Colonic mucosa (tissue), 4 donors: ENCODE data around the gene NFKBIB. TPM values are rescaled to one million over a fixed set of nuclear protein-coding genes. Genes with fewer than 3 reads are reported as not detected.
"Not testable (repeated sequence)": the region's sequence is repeated elsewhere in the genome, so short reads cannot be mapped to it uniquely, and the experiment has no call there.

Experiments used
- DNase-seq: peaks from one replicate; pipeline ENCODE4 v3.0.0-alpha.2; 2020
- H3K27ac ChIP-seq: fragments of 200-600 bp; one replicate; pipeline ENCODE4 v1.8.0; 2021
- H3K27me3 ChIP-seq: fragments of 200-600 bp; one replicate; pipeline ENCODE4 v1.8.0; 2021
- H3K36me3 ChIP-seq: fragments of 200-600 bp; one replicate; pipeline ENCODE4 v1.8.0; 2021
- H3K4me1 ChIP-seq: fragments of 200-600 bp; one replicate; pipeline ENCODE4 v1.8.0; 2021; ENCODE audit warnings: mild to moderate bottlenecking
- H3K4me3 ChIP-seq: fragments of 200-600 bp; one replicate; pipeline ENCODE4 v1.8.0; 2021
- H3K9ac ChIP-seq, 2 donors: one replicate each; pipeline ENCODE4 v1.7.0; 2013; ENCODE audit warnings: control low read depth in 2 of 2, low read depth in 2 of 2, low read length in 2 of 2
- H3K9me3 ChIP-seq: fragments of 200-600 bp; one replicate; pipeline ENCODE4 v1.8.0; 2021
- CTCF ChIP-seq: fragments of 200-600 bp; IDR thresholded peaks from one replicate; pipeline ENCODE4 v1.8.0; 2022; ENCODE audit warnings: antibody characterized with exemption, mild to moderate bottlenecking
- intact Hi-C: fragments of 100-400 bp; cut with DNase I; formaldehyde crosslinking; loops from one replicate; pipeline ENCODE4 v1.14.1; 2022
- total RNA-seq, 2 donors: library from RNA; stranded (reverse); fragmentation: NEBNext Ultra II Directional in 1 of 2; extraction: Animal tissue kit (Norgen Biotek cat#: 25700) in 1 of 2; gene quantifications; one replicate each; pipeline ENCODE4 v1.2.1, GENCODE V29; 2021
- donor health status: healthy.
- donor health status: DM: no; HTN: no; CAD: no.
- donor health status: DM: no; HTN: no; CAD: no.

The NFKBIB gene
- total RNA-seq, 2 donors from 2014 or later, result 40.7 to 52.4 TPM

DNA sequence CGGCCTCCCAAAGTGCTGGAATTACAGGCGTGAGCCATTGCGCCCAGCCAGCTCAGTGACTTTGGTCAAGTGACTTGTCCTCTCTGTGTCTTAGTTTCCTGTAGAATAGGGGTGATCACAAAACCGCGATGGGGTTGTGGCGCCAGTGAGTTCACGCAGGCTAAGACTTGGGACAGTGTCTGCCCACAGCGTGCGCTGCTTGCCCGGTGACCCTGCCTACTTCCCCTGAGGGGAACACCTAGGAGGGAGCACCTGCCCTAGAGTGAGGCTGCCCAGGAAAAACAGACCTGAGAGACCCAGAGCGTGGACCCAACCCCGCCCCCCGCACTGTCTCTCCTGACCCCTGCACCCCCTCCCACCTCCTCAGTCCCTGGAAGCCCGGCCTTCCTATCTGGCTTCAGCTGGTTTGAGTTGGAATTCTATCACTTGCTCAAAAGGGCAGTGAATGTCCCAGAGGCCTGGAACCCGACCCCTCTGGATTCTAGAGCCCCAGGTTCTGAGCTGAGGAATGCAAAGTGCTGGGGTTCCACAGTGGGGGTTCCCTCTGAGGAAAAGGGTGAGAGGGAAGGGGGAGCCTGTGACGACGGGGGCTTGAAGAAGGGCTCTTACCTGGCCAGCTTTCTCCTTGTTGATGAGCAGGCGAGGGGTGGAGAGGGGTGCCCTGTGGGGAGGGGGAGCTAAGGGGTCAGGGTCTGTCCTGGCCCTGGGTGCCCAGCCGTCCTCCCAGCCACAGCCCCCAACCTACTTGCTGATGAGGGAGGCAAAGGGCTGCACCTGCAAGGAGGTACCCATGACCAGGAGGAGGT, 19.5 kb upstream of the NFKBIB start:
- TF ChIP-seq CTCF, result no peak
- H3K4me3 ChIP-seq, result no peak overlapping the region
- no peak for DNase-seq
- H3K36me3 ChIP-seq, result no peaks in the 10 kb centered on the region
- intact Hi-C loops, result no loop called here
- peaks cover 5% of the 10 kb centered on the region for H3K4me1 ChIP-seq
- no peak overlapping the region for H3K9ac ChIP-seq
- H3K9me3 ChIP-seq, result no peaks in the 10 kb centered on the region
- no peaks in the 10 kb centered on the region for H3K27me3 ChIP-seq
- H3K27ac ChIP-seq, result no peak overlapping the region

GRCh38 chr19:38880882-38881609, 18.7 kb upstream of the NFKBIB start:
- no peak overlapping the region for H3K9ac ChIP-seq
- TF ChIP-seq CTCF, result no peak
- H3K4me3 ChIP-seq, result no peak overlapping the region
- peaks cover 5% of the 10 kb centered on the region for H3K4me1 ChIP-seq
- intact Hi-C loops, result no loop called here
- no peak for DNase-seq
- no peak overlapping the region for H3K27ac ChIP-seq
- H3K9me3 ChIP-seq, result no peaks in the 10 kb centered on the region
- no peaks in the 10 kb centered on the region for H3K36me3 ChIP-seq
- no peaks in the 10 kb centered on the region for H3K27me3 ChIP-seq

DNA sequence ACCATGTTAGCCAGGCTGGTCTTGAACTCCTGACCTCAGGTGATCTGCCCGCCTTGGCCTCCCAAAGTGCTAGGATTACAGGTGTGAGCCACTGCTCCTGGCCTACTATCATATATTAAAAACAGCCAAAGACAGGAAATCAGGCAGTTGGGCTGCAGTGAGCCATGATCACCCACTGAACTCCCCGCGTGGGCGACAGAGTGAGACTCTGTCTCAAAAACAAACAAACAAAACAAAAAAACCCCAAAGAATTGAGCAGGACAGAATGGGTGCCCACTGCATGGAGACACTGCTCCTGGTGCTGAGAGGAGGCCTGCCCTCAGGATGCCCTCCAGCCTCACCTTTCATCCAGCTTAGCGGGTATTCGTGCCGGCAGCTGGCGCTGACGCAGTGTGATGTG, 16.5 kb upstream of the NFKBIB start:
- no peak for TF ChIP-seq CTCF
- no peak for DNase-seq
- no peaks in the 10 kb centered on the region for H3K36me3 ChIP-seq
- H3K9me3 ChIP-seq, result no peaks in the 10 kb centered on the region
- no peaks in the 10 kb centered on the region for H3K27me3 ChIP-seq
- H3K9ac ChIP-seq, result no peak overlapping the region
- intact Hi-C loops, result no loop called here
- no peak overlapping the region for H3K27ac ChIP-seq
- H3K4me1 ChIP-seq, result peaks cover 4% of the 10 kb centered on the region
- no peak overlapping the region for H3K4me3 ChIP-seq

DNA sequence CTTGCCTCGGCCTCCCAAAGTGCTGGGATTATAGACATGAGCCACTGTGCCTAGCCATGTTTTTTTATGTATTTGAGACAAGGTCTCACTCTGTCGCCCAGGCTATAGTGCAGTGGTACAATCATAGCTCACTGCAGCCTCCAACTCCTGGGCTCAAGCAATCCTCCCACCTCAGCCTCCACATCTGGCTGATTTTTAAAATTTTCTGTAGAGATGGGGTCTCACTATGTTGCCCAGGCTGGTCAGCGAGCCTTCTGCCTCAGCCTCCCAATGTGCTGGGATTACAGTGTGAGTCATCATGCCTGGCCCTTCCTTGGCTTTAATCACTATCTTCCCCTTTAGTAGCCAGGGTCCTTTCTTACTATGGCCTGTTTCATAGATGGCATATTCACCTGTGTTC, 15.1 kb upstream of the NFKBIB start:
- H3K27ac ChIP-seq, H3K4me3 ChIP-seq, H3K9me3 ChIP-seq, H3K9ac ChIP-seq, H3K4me1 ChIP-seq, DNase-seq, H3K36me3 ChIP-seq, H3K27me3 ChIP-seq, intact Hi-C loops: not testable (repeated sequence)

DNA sequence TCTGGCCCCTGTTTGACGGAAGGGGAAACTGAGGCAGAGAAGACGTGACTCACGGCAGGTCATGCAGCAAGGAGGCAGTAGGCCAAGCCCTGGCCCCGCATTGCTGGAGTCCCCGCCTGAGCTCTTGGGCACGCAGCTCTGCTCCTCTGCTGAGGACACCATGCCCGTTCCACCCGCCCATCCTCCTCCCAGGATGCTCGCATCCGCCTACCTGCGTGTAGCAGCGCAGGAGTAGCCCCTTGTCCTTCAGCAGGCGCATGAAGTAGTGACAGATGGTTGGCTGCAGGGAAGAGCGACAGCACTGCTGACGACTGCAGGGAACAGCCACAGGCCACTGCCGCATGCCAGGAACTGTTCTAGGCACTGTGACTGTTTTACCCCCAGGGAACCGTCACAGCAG, 10.9 kb upstream of the NFKBIB start:
- H3K36me3 ChIP-seq, result no peaks in the 10 kb centered on the region
- TF ChIP-seq CTCF, result no peak
- no peak overlapping the region for H3K27ac ChIP-seq
- intact Hi-C loops, result no loop called here
- no peaks in the 10 kb centered on the region for H3K9me3 ChIP-seq
- no peaks in the 10 kb centered on the region for H3K4me1 ChIP-seq
- no peak overlapping the region for H3K9ac ChIP-seq
- H3K4me3 ChIP-seq, result no peak overlapping the region
- no peaks in the 10 kb centered on the region for H3K27me3 ChIP-seq
- no peak for DNase-seq

- no peak for TF ChIP-seq CTCF
- Histone ChIP-seq H3K4me1 (no peaks in the 10 kb centered on the region), H3K27ac (no peak overlapping the region), H3K4me3 (no peak overlapping the region), H3K36me3 (no peaks in the 10 kb centered on the region), H3K27me3 (no peaks in the 10 kb centered on the region), H3K9me3 (no peaks in the 10 kb centered on the region), H3K9ac (no peak overlapping the region)
- intact Hi-C loops, result no loop called here
- no peak for DNase-seq
Observed at GRCh38 chr19:38889803-38890202, 10.0 kb upstream of the NFKBIB start.
